T-cell (primary cell): ENCODE measurements around the gene CAMK1D. TPM values are rescaled to one million over a fixed set of nuclear protein-coding genes. Genes with fewer than 3 reads are reported as not detected.

Experiments
- ATAC-seq, 4 experiments: fragments of 200-7000 bp in 3 of 4; fragments of 150-1000 bp in 1 of 4; cut with Tn5 transposase; replicated peaks in 1 of 4; 1 replicate in 3 of 4; 2 replicates in 1 of 4; pipeline ENCODE4 v1.10.0; 2021; ENCODE audit warnings: moderate library complexity in 3 of 4, mild to moderate bottlenecking in 2 of 4, moderate number of reproducible peaks in 1 of 4
- CTCF ChIA-PET, 2 donors: fragments of 300-600 bp; sonication (Branson Sonifier 250); formaldehyde crosslinking; loops; one replicate each; lab custom pipeline; 2022; ENCODE audit warnings: antibody characterized with exemption in 2 of 2; lab: Charles Lee
- POLR2A ChIA-PET, 2 donors: fragments of 300-600 bp; sonication (Branson Sonifier 250); formaldehyde crosslinking; loops; one replicate each; lab custom pipeline; 2022; ENCODE audit warnings: antibody characterized with exemption in 2 of 2; lab: Charles Lee
- DNase-seq, 35 experiments: peaks; one replicate each; pipeline versions ENCODE4 v3.0.0 to v3.0.0-alpha.2; 2013 to 2023
- H3K27ac ChIP-seq: one replicate; pipeline ENCODE4 v1.5.1; 2013; ENCODE audit warnings: low read length
- H3K27me3 ChIP-seq, 2 experiments: replicated peaks in 1 of 2; 1 replicate in 1 of 2; 2 replicates in 1 of 2; pipeline versions ENCODE4 v1.6.1 to v1.7.0; 2013; ENCODE audit warnings: low read length in 1 of 2, mixed read lengths in 1 of 2; ENCODE audit not compliant: control insufficient read depth in 2 of 2, insufficient read depth in 2 of 2; ENCODE audit errors: extremely low read depth in 1 of 2
- H3K36me3 ChIP-seq, 2 donors: 1 replicate in 1 of 2; 2 replicates in 1 of 2; pipeline versions ENCODE4 v1.6.1 to v1.7.0; 2013; ENCODE audit warnings: low read length in 1 of 2; ENCODE audit not compliant: control insufficient read depth in 2 of 2, insufficient read depth in 1 of 2; ENCODE audit errors: extremely low read depth in 1 of 2
- H3K4me1 ChIP-seq, 2 experiments: 1 replicate in 1 of 2; 2 replicates in 1 of 2; pipeline versions ENCODE4 v1.6.1 to v1.7.0; 2013; ENCODE audit warnings: low read length in 2 of 2, mixed read lengths in 1 of 2; ENCODE audit not compliant: insufficient read depth in 2 of 2, control insufficient read depth in 1 of 2; ENCODE audit errors: extremely low read depth in 1 of 2
- H3K4me3 ChIP-seq, 2 donors: 1 replicate in 1 of 2; 2 replicates in 1 of 2; pipeline versions ENCODE4 v1.5.1 to v1.7.0; 2013; ENCODE audit warnings: mild to moderate bottlenecking in 2 of 2, low read length in 1 of 2, moderate library complexity in 1 of 2; ENCODE audit not compliant: control insufficient read depth in 1 of 2; ENCODE audit errors: extremely low read depth in 1 of 2
- H3K9me3 ChIP-seq: 2 replicates; pipeline ENCODE4 v1.7.0; 2013
- H3K27ac Mint-ChIP-seq, 2 donors: one replicate each; pipeline ENCODE4 v1.8.0; 2020 to 2021; ENCODE audit warnings: mild to moderate bottlenecking in 2 of 2, mixed read lengths in 2 of 2
- H3K27me3 Mint-ChIP-seq, 2 donors: one replicate each; pipeline ENCODE4 v1.8.0; 2021 to 2022; ENCODE audit warnings: mixed read lengths in 2 of 2
- H3K36me3 Mint-ChIP-seq: one replicate; pipeline ENCODE4 v1.8.0; 2021; ENCODE audit warnings: mixed read lengths
- H3K4me1 Mint-ChIP-seq, 3 donors: one replicate each; pipeline ENCODE4 v1.8.0; 2020 to 2022; ENCODE audit warnings: mixed read lengths in 3 of 3, mild to moderate bottlenecking in 1 of 3
- H3K4me3 Mint-ChIP-seq, 3 donors: one replicate each; pipeline ENCODE4 v1.8.0; 2020 to 2022; ENCODE audit warnings: mild to moderate bottlenecking in 3 of 3, mixed read lengths in 3 of 3, moderate library complexity in 3 of 3
- H3K9me3 Mint-ChIP-seq, 3 donors: one replicate each; pipeline ENCODE4 v1.8.0; 2020 to 2022; ENCODE audit warnings: mixed read lengths in 3 of 3
- WGBS: methylation state at CpG from one replicate; pipeline ENCODE4 v1.1.5; 2013; ENCODE audit warnings: missing lambda C conversion rate; ENCODE audit not compliant: insufficient coverage; 5-methylcytosine and 5-hydroxymethylcytosine counted together
- total RNA-seq, 35 experiments: library from RNA in 6 of 35; stranded (reverse) in 6 of 35; fragments of 120-200 nt in 1 of 35; gene quantifications; one replicate each; pipeline versions ENCODE4 v1.2.1 to v1.2.4 and lab custom pipeline; 2013 to 2026

The CAMK1D gene
- total RNA-seq, 5 donors from 2014 or later (not counting 1 experiment from before 2014, with no cell fraction given) = 16.8 to 31.3 (median 23.6) TPM

DNA sequence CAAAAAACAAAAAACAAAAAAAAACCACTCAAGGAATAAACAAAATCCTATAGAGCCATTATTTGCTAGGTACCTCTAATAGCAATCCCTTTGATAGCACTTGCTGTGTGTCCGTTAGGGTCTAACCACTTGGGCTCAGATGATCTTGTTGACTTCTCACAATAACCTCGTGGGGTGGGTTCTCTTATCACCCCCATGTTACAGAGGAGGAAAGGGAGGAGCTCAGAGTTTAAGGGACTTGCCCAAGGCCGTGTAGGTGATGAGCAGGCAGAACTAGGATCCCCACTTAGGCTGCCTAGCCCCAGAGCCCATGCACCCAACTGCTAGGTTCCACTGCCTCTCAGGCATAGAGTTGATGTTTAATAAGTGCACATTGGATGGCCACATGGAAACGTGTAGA is 131.1 kb downstream of the CAMK1D start:
- H3K9me3 Mint-ChIP-seq = peaks cover 0 to 3% (median 0%) of the 10 kb centered on the region in 3 donors
- no peaks in the 10 kb centered on the region for H3K27me3 Mint-ChIP-seq
- peaks cover 16% of the 10 kb centered on the region for H3K36me3 Mint-ChIP-seq
- Histone ChIP-seq H3K36me3 (peaks cover 0 to 4% of the 10 kb centered on the region in 2 donors), H3K27me3 (no peaks in the 10 kb centered on the region), H3K4me1 (peaks cover 3 to 19% of the 10 kb centered on the region in 2 experiments), H3K4me3 (no peak overlapping the region), H3K27ac (no peak overlapping the region), H3K9me3 (no peaks in the 10 kb centered on the region)
- WGBS = no CpG with 5 or more reads among the region's 4 CpGs
- CTCF ChIA-PET = no interaction called here
- no peak for ATAC-seq
- no peak overlapping the region for H3K4me3 Mint-ChIP-seq
- no peak overlapping the region for H3K27ac Mint-ChIP-seq
- POLR2A ChIA-PET = no interaction called here
- H3K4me1 Mint-ChIP-seq = peaks cover 28 to 48% (median 29%) of the 10 kb centered on the region in 3 donors
- no peak for DNase-seq

- no peaks in the 10 kb centered on the region for H3K9me3 ChIP-seq
- DNase-seq = no peak
- H3K27ac Mint-ChIP-seq = no peak overlapping the region
- H3K27me3 Mint-ChIP-seq = no peaks in the 10 kb centered on the region
- H3K4me1 Mint-ChIP-seq = peaks cover 34 to 43% (median 36%) of the 10 kb centered on the region in 3 donors
- no peak overlapping the region for H3K4me3 ChIP-seq
- ChIA-PET CTCF (interaction anchor here in 1 of 2 donors (1.1 kb wide), 1 partner anchor 174 kb away, joined by 3 read pairs; no protein-coding TSS in a partner anchor), POLR2A (no interaction called here)
- H3K36me3 Mint-ChIP-seq = peaks cover 9% of the 10 kb centered on the region
- ATAC-seq = no peak
- H3K36me3 ChIP-seq = peaks cover 0 to 4% of the 10 kb centered on the region in 2 donors
- H3K27me3 ChIP-seq = no peaks in the 10 kb centered on the region
- no peak overlapping the region for H3K4me3 Mint-ChIP-seq
- H3K27ac ChIP-seq = no peak overlapping the region
- peaks cover 0 to 3% (median 0%) of the 10 kb centered on the region in 3 donors for H3K9me3 Mint-ChIP-seq
- no CpG with 5 or more reads among the region's 4 CpGs for WGBS
- H3K4me1 ChIP-seq = peaks cover 7 to 24% of the 10 kb centered on the region in 2 experiments
Observed at GRCh38 chr10:12481924-12482323, 132.6 kb downstream of the CAMK1D start.

DNA sequence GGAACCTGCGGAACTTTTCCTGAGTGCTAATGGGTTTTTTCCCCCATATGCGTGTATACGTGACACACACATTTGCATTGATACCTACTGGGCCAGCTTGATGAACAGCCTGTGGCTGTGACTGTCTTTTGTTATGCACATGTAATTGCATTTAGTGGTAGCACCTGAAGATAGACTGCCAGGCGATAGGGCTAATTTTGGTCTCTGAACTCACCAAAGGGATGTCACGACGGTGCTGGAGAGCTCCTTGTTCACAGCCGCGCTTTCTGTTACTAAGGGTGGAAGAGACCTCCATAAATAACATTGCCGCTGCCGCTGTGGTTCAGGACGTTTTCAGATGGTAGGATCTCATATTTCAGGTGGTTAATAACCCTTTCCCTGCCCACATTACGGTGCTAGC is 133.2 kb downstream of the CAMK1D start:
- Histone ChIP-seq H3K27ac (no peak overlapping the region), H3K4me3 (no peak overlapping the region)

DNA sequence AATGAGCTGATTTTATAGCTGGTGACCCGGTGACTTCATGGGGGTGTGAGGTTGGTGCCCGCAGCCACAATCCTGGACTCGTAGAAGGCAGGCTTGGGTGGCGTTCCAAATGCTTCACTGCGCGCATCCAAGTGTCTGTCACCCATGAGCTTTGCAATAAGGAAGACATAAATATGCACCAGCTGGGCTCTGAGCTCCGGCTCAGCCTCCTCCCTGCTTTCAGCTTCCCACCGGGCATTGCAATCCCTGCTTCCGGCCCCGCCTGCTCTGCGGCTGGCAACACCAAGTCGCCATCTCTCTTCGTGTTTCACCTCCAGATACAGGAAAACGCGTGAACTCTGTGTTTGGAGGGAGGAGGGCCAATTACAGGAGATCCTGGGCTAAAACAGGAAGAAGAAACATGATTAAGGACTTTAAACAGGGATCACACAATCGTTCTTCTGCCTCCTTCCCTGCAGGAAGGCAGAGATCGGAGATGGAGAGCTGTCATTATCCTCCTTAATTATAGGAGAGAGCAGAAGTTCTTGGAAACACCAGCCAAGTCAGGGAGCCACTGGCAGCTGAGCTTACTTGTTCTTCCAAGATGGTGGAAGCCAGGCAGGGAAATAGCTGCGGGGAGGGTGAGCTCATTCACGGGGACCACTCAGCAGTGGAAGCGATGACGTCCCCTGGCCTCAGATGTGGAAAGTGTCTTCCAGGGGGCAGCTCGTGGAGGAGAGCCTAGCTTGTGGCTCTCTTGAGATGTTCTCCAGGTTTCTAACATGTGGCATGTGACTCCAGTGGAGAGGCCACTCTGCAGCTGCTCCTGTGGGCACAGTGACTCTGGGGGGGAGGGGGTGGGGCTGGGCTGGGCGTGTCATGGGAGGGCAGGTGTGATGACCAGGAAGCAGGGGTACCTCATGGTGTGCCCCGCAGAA is 134.9 kb downstream of the CAMK1D start:
- no peak overlapping the region for H3K27ac ChIP-seq
- Mint-ChIP-seq H3K4me3 (peak overlapping the region in 1 of 3 donors; percentile 68), H3K4me1 (peaks cover 37 to 42% (median 38%) of the 10 kb centered on the region in 3 donors), H3K9me3 (peaks cover 0 to 3% (median 0%) of the 10 kb centered on the region in 3 donors), H3K36me3 (peaks cover 6% of the 10 kb centered on the region), H3K27me3 (no peaks in the 10 kb centered on the region), H3K27ac (peak overlapping the region in 1 of 2 donors; percentile 79)
- CTCF ChIA-PET = no interaction called here
- DNase-seq = no peak
- no peak for ATAC-seq
- H3K4me1 ChIP-seq = peaks cover 7 to 23% of the 10 kb centered on the region in 2 experiments
- POLR2A ChIA-PET = interaction anchor here in 1 of 2 donors (0.6 kb wide), 1 partner anchor 35 kb away, joined by 3 read pairs; no protein-coding TSS in a partner anchor
- no peaks in the 10 kb centered on the region for H3K9me3 ChIP-seq
- H3K27me3 ChIP-seq = no peaks in the 10 kb centered on the region
- no peak overlapping the region for H3K4me3 ChIP-seq
- 93% methylated on average over 20 of the region's 24 CpGs for WGBS
- H3K36me3 ChIP-seq = peaks cover 0 to 4% of the 10 kb centered on the region in 2 donors

More for the DNA sequence above, 133.2 kb downstream of the CAMK1D start:
- Mint-ChIP-seq H3K27ac (no peak overlapping the region), H3K27me3 (no peaks in the 10 kb centered on the region), H3K9me3 (peaks cover 0 to 3% (median 0%) of the 10 kb centered on the region in 3 donors), H3K4me1 (peaks cover 34 to 38% (median 36%) of the 10 kb centered on the region in 3 donors), H3K4me3 (no peak overlapping the region), H3K36me3 (peaks cover 9% of the 10 kb centered on the region)
- POLR2A ChIA-PET = no interaction called here
- CTCF ChIA-PET = interaction anchor here in 1 of 2 donors (1.1 kb wide), 1 partner anchor 174 kb away, joined by 3 read pairs; no protein-coding TSS in a partner anchor
- no peak for DNase-seq
- Histone ChIP-seq H3K36me3 (peaks cover 0 to 4% of the 10 kb centered on the region in 2 donors), H3K9me3 (no peaks in the 10 kb centered on the region), H3K4me1 (peaks cover 7 to 24% of the 10 kb centered on the region in 2 experiments), H3K27me3 (no peaks in the 10 kb centered on the region)
- 94% methylated on average over 2 of the region's 12 CpGs for WGBS
- ATAC-seq = no peak

- H3K27ac ChIP-seq = no peak overlapping the region
- CTCF ChIA-PET = interaction anchor here in 1 of 2 donors (0.6 kb wide), 1 partner anchor 14 kb away, joined by 5 read pairs; no protein-coding TSS in a partner anchor
- peaks cover 0 to 3% (median 0%) of the 10 kb centered on the region in 3 donors for H3K9me3 Mint-ChIP-seq
- peaks cover 0 to 4% of the 10 kb centered on the region in 2 donors for H3K36me3 ChIP-seq
- DNase-seq (peak in 33 of 35 experiments; percentile 1 to 47 (median 20)), ATAC-seq (peak; percentile 27 to 84 (median 73))
- H3K27me3 ChIP-seq = no peaks in the 10 kb centered on the region
- WGBS = 72% methylated on average over 19 of the region's 26 CpGs
- no peaks in the 10 kb centered on the region for H3K27me3 Mint-ChIP-seq
- H3K27ac Mint-ChIP-seq = peak overlapping the region; percentile 67 to 79
- H3K4me3 Mint-ChIP-seq = peak overlapping the region; percentile 15 to 68 (median 39)
- POLR2A ChIA-PET = no interaction called here
- no peaks in the 10 kb centered on the region for H3K9me3 ChIP-seq
- peak overlapping the region in 1 of 2 donors; percentile 19 for H3K4me3 ChIP-seq
- peaks cover 6% of the 10 kb centered on the region for H3K36me3 Mint-ChIP-seq
- H3K4me1 Mint-ChIP-seq = peaks cover 40 to 51% (median 42%) of the 10 kb centered on the region in 3 donors
- peaks cover 7 to 19% of the 10 kb centered on the region in 2 experiments for H3K4me1 ChIP-seq
Observed at GRCh38 chr10:12484941-12485805, 135.8 kb downstream of the CAMK1D start.
